HUES48 (cell line): ENCODE results near the gene RBP5.

Experiments
- H3K27ac ChIP-seq: one replicate; pipeline ENCODE4 v1.7.0; 2013; ENCODE audit warnings: low read depth, low read length, inconsistent platforms
- H3K27me3 ChIP-seq: 2 replicates; pipeline ENCODE4 v1.6.1; 2013; ENCODE audit warnings: mild to moderate bottlenecking, low read length; ENCODE audit not compliant: control insufficient read depth, insufficient read depth
- H3K36me3 ChIP-seq: 2 replicates; pipeline ENCODE4 v1.6.1; 2013; ENCODE audit warnings: low read length; ENCODE audit not compliant: control insufficient read depth, insufficient read depth
- H3K4me1 ChIP-seq: 2 replicates; pipeline ENCODE4 v1.6.1; 2013; ENCODE audit warnings: mild to moderate bottlenecking, low read length; ENCODE audit not compliant: control insufficient read depth, insufficient read depth
- H3K4me3 ChIP-seq: 2 replicates; pipeline ENCODE4 v1.5.1; 2013; ENCODE audit warnings: mild to moderate bottlenecking, low read depth, low read length
- H3K9ac ChIP-seq: 2 replicates; pipeline ENCODE4 v1.6.1; 2013; ENCODE audit warnings: mild to moderate bottlenecking, low read depth, low read length, moderate library complexity
- H3K9me3 ChIP-seq: 2 replicates; pipeline ENCODE4 v1.6.1; 2013; ENCODE audit warnings: low read length; ENCODE audit not compliant: control insufficient read depth, insufficient read depth

Gene RBP5

DNA sequence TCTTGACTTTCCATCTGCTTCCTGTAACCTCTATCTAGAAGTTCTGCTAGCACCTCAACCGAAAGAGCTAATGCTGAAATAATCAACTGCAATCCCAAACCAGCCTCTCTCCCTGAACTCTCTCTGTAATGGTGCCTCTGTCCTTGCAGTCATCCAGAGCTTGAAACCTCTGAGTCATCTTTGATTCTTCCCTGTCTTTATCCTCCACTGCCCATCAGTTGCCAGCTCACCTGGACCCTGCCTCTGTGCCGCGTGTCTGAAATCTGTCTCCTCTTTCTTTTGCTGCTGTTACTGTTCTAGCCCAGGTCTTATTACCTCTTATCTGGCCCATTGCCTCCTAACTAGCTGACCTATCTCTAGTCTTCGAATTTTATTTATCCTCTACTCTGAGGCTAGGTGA is 17.0 kb upstream of the RBP5 start:
- no peak overlapping the region for H3K4me3 ChIP-seq
- peaks cover 17% of the 10 kb centered on the region; the same call in 1 of the 2 replicates for H3K36me3 ChIP-seq
- no peaks in the 10 kb centered on the region for H3K9me3 ChIP-seq
- H3K9ac ChIP-seq: no peak overlapping the region
- H3K27ac ChIP-seq: no peak overlapping the region
- H3K4me1 ChIP-seq: no peaks in the 10 kb centered on the region
- no peaks in the 10 kb centered on the region for H3K27me3 ChIP-seq

DNA sequence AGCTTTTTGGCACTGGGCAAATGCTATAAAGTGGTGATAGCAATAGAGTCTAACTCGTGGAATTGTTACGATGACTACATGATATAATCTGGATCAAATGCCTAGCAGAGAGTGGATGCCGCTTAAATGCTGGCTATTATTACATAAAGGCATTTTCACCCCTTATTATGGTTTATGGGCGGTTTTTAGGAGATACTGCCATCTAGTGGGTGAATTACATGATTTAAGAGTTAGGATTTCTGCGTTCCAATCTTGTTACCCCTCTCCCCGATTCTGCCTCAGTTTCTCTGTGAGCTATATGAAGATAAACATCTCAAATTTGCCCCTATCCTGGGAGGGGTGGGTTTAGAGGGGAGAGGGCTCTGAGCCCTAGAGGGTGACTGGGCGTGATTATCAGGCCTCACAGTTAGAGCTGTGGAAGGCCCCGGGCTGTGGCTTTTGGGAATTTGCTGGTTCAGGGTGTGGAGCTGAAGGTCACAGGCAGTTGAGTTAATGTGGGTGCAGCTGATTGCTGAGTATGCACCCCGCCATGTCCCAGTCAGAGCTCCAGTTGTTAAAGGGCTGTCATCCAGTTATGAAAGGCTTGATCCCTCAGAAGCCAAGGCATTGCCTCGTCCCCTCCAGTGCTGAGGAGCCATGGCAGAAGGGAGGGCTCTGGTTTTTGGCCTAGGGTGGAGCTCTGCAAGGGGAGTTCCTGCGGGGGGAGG is 15.9 kb upstream of the RBP5 start:
- H3K4me1 ChIP-seq: no peaks in the 10 kb centered on the region
- H3K27me3 ChIP-seq: no peaks in the 10 kb centered on the region
- H3K27ac ChIP-seq: no peak overlapping the region
- H3K9me3 ChIP-seq: no peaks in the 10 kb centered on the region
- peaks cover 16% of the 10 kb centered on the region; the same call in 1 of the 2 replicates for H3K36me3 ChIP-seq
- no peak overlapping the region for H3K4me3 ChIP-seq
- no peak overlapping the region for H3K9ac ChIP-seq

DNA sequence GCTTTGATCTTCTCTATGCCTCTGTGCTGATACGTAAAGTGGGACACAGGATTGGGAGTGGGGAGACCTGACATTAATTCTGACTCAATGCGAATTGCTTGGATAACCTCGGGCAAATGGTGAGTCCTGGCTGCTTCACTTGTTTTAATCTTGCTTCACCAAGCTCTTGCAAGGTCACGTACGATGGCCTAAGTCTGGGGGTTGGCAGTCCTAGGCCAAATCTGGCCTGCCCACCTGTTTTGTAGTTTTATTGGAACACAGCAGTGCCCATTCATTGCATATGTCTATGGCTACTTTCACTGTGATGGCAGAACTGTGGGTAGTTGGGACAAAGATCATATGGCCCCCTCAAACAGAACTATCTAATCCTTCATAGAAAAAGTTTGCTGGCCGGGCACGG is 14.9 kb upstream of the RBP5 start:
- H3K27me3 ChIP-seq: no peaks in the 10 kb centered on the region
- peaks cover 10% of the 10 kb centered on the region; the same call in 1 of the 2 replicates for H3K36me3 ChIP-seq

GRCh38 chr12:7142809-7143465 is 14.2 kb upstream of the RBP5 start:
- H3K27me3 ChIP-seq: no peaks in the 10 kb centered on the region
- H3K9me3 ChIP-seq: no peaks in the 10 kb centered on the region
- no peak overlapping the region for H3K9ac ChIP-seq
- H3K4me3 ChIP-seq: no peak overlapping the region
- no peak overlapping the region for H3K27ac ChIP-seq
- H3K36me3 ChIP-seq: peaks cover 10% of the 10 kb centered on the region; the same call in 1 of the 2 replicates
- H3K4me1 ChIP-seq: no peaks in the 10 kb centered on the region

More for the DNA sequence above, 14.9 kb upstream of the RBP5 start:
- H3K27ac ChIP-seq: no peak overlapping the region
- H3K9me3 ChIP-seq: no peaks in the 10 kb centered on the region
- no peak overlapping the region for H3K4me3 ChIP-seq
- no peaks in the 10 kb centered on the region for H3K4me1 ChIP-seq
- no peak overlapping the region for H3K9ac ChIP-seq

- H3K27ac ChIP-seq: no peak overlapping the region
- no peak overlapping the region for H3K4me3 ChIP-seq
- H3K9me3 ChIP-seq: no peaks in the 10 kb centered on the region
- H3K27me3 ChIP-seq: no peaks in the 10 kb centered on the region
- no peaks in the 10 kb centered on the region for H3K4me1 ChIP-seq
- peaks cover 13% of the 10 kb centered on the region; the same call in 1 of the 2 replicates for H3K36me3 ChIP-seq
- no peak overlapping the region for H3K9ac ChIP-seq
Observed at GRCh38 chr12:7142056-7142644, 13.5 kb upstream of the RBP5 start.

DNA sequence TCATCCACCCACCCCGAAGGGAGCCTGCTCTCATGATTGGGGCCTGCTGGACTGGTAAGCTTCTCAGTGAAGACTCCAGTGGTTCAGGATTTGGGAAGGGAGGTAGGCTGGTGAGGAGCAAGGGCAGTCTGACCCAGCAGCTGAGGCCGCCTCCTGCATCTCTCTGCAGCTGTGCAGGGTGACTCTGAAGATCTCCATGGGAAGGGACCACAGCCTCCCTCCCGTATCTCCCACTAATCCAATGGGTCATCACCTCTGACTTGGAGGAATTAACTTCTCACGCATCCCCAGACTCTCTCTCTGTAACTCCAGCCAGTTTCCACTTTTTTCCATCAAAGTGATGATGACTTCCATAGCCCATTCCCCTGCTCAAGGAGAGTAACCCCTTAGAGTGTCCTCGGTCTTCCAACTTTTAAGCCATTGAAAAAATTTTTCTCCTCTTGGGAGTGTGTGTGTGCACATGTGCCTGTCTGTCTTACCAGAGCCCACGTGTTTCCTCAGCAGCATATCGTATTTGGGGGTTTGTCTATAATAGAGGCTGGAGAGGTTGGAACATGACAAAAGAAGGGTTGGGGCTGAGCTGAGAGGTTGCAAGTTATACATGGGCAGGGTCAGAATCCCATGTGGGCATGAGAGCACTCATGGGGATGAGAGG is 12.8 kb upstream of the RBP5 start:
- Histone ChIP-seq H3K4me3 (no peak overlapping the region), H3K9me3 (no peaks in the 10 kb centered on the region), H3K27ac (no peak overlapping the region), H3K36me3 (peaks cover 20% of the 10 kb centered on the region), H3K9ac (no peak overlapping the region), H3K4me1 (no peaks in the 10 kb centered on the region), H3K27me3 (no peaks in the 10 kb centered on the region)

GRCh38 chr12:7139200-7139599 is 10.5 kb upstream of the RBP5 start:
- no peak overlapping the region for H3K27ac ChIP-seq
- no peaks in the 10 kb centered on the region for H3K9me3 ChIP-seq
- H3K27me3 ChIP-seq: no peaks in the 10 kb centered on the region
- no peaks in the 10 kb centered on the region for H3K4me1 ChIP-seq
- no peak overlapping the region for H3K9ac ChIP-seq
- peaks cover 32% of the 10 kb centered on the region for H3K36me3 ChIP-seq
- no peak overlapping the region for H3K4me3 ChIP-seq

GRCh38 chr12:7137908-7138307 is 9.2 kb upstream of the RBP5 start:
- peaks cover 24% of the 10 kb centered on the region for H3K36me3 ChIP-seq
- H3K4me3 ChIP-seq: no peak overlapping the region
- H3K9ac ChIP-seq: no peak overlapping the region
- H3K4me1 ChIP-seq: no peaks in the 10 kb centered on the region
- H3K27me3 ChIP-seq: no peaks in the 10 kb centered on the region
- H3K27ac ChIP-seq: no peak overlapping the region
- no peaks in the 10 kb centered on the region for H3K9me3 ChIP-seq

DNA sequence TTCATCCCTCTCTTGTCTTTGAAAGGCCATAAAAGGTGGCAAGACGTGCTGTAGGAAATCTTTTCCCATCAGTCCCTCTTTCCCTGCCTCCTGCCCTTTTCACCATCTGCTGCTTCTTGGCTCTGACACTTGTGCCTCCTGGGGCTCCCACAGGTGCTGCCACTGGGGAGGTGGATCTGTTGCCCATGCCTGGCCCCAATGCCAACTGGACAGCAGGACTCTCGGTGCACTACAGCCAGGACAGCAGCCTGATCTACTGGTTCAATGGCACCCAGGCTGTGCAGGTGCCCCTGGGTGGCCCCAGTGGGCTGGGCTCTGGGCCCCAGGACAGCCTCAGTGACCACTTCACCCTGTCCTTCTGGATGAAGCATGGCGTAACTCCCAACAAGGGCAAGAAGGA is 8.0 kb upstream of the RBP5 start:
- peaks cover 22% of the 10 kb centered on the region for H3K36me3 ChIP-seq
- no peak overlapping the region for H3K4me3 ChIP-seq
- H3K27me3 ChIP-seq: 0 out of 2 replicates have a peak, but pooled peaks cover 4% of the 10 kb centered on the region
- H3K9ac ChIP-seq: no peak overlapping the region
- no peak overlapping the region for H3K27ac ChIP-seq
- H3K9me3 ChIP-seq: no peaks in the 10 kb centered on the region
- H3K4me1 ChIP-seq: no peaks in the 10 kb centered on the region

GRCh38 chr12:7136071-7136470 is 7.4 kb upstream of the RBP5 start:
- Histone ChIP-seq H3K4me3 (no peak overlapping the region), H3K27me3 (0 out of 2 replicates have a peak, but pooled peaks cover 6% of the 10 kb centered on the region), H3K27ac (no peak overlapping the region), H3K4me1 (no peaks in the 10 kb centered on the region), H3K9me3 (no peaks in the 10 kb centered on the region), H3K36me3 (peaks cover 22% of the 10 kb centered on the region), H3K9ac (no peak overlapping the region)
